WTC11 (cell line): ENCODE measurements around the gene CACNA2D3. TPM values are rescaled to one million over a fixed set of nuclear protein-coding genes. Genes with fewer than 3 reads are reported as not detected.

ENCODE experiments used
- ATAC-seq: fragments of 200-7000 bp; cut with Tn5 transposase; 2 replicates; pipeline ENCODE4 v1.10.0; 2021; ENCODE audit warnings: mild to moderate bottlenecking, moderate library complexity
- CTCF ChIA-PET: fragments of 300-600 bp; sonication (Branson Sonifier 250); formaldehyde crosslinking; loops from one replicate; lab custom pipeline; 2021; ENCODE audit warnings: antibody characterized with exemption; lab: Charles Lee
- POLR2A ChIA-PET: fragments of 350-600 bp; sonication (Branson Sonifier 250); formaldehyde crosslinking; loops from one replicate; lab custom pipeline; 2021; ENCODE audit warnings: antibody characterized with exemption; lab: Charles Lee
- DNase-seq: peaks from one replicate; pipeline ENCODE4 v3.0.0; 2021; ENCODE audit warnings: low spot score
- H3K27ac Mint-ChIP-seq: 2 replicates; pipeline ENCODE4 v1.8.0; 2021; ENCODE audit warnings: mixed read lengths
- H3K27me3 Mint-ChIP-seq: 2 replicates; pipeline ENCODE4 v1.8.0; 2021; ENCODE audit warnings: low read depth, mild to moderate bottlenecking, moderate library complexity, mixed read lengths
- H3K36me3 Mint-ChIP-seq: 2 replicates; pipeline ENCODE4 v1.8.0; 2021; ENCODE audit warnings: mixed read lengths
- H3K4me1 Mint-ChIP-seq: 2 replicates; pipeline ENCODE4 v1.8.0; 2022; ENCODE audit warnings: mixed read lengths
- H3K4me3 Mint-ChIP-seq: 2 replicates; pipeline ENCODE4 v1.8.0; 2021; ENCODE audit warnings: mild to moderate bottlenecking, moderate library complexity, mixed read lengths
- H3K9me3 Mint-ChIP-seq: 2 replicates; pipeline ENCODE4 v1.8.0; 2021; ENCODE audit warnings: mixed read lengths
- ATF1 ChIP-seq: sonication (generic); formaldehyde crosslinking; IDR thresholded peaks from 2 replicates; pipeline ENCODE4 v1.8.1; 2023; ENCODE audit warnings: mild to moderate bottlenecking, moderate library complexity, missing genetic modification reagents
- CREB1 ChIP-seq: sonication (generic); formaldehyde crosslinking; IDR thresholded peaks from 2 replicates; pipeline ENCODE4 v1.8.0; 2023; ENCODE audit warnings: mild to moderate bottlenecking, missing genetic modification reagents
- ELF4 ChIP-seq: sonication (generic); formaldehyde crosslinking; IDR thresholded peaks from 2 replicates; pipeline ENCODE4 v1.8.1; 2022; ENCODE audit warnings: low read depth, mild to moderate bottlenecking, moderate library complexity, missing genetic modification reagents
- EMX1 ChIP-seq: fragments of 250-450 bp; sonication (Bioruptor Pico); IDR thresholded peaks from 2 replicates; pipeline ENCODE4 v1.8.0; 2021; ENCODE audit warnings: mild to moderate bottlenecking
- FOXP1 ChIP-seq: sonication (generic); formaldehyde crosslinking; IDR thresholded peaks from 2 replicates; pipeline ENCODE4 v1.8.0; 2022; ENCODE audit warnings: missing genetic modification reagents, mild to moderate bottlenecking, moderate library complexity, borderline replicate concordance
- HMGA2 ChIP-seq: fragments of 250-450 bp; sonication (Bioruptor Pico); IDR thresholded peaks from 2 replicates; pipeline ENCODE4 v1.4.0; 2021; ENCODE audit warnings: mild to moderate bottlenecking, moderate library complexity
- NFE2L1 ChIP-seq: sonication (generic); formaldehyde crosslinking; IDR thresholded peaks from 2 replicates; pipeline ENCODE4 v1.8.1; 2023; ENCODE audit warnings: missing genetic modification reagents
- SOX15 ChIP-seq: fragments of 250-450 bp; sonication (Bioruptor Pico); IDR thresholded peaks from 2 replicates; pipeline ENCODE4 v1.9.0; 2021; ENCODE audit warnings: mild to moderate bottlenecking
- TP53 ChIP-seq: sonication (generic); formaldehyde crosslinking; IDR thresholded peaks from 2 replicates; pipeline ENCODE4 v1.8.1; 2023; ENCODE audit warnings: mild to moderate bottlenecking, missing genetic modification reagents
- ZNF121 ChIP-seq: sonication (generic); formaldehyde crosslinking; IDR thresholded peaks from 2 replicates; pipeline ENCODE4 v1.8.0; 2023; ENCODE audit warnings: missing genetic modification reagents
- ZNF317 ChIP-seq: sonication (generic); formaldehyde crosslinking; IDR thresholded peaks from 2 replicates; pipeline ENCODE4 v1.8.1; 2023; ENCODE audit warnings: low read depth, mild to moderate bottlenecking, moderate library complexity, missing genetic modification reagents, borderline replicate concordance
- ZNF423 ChIP-seq: fragments of 250-450 bp; sonication (Bioruptor Pico); IDR thresholded peaks from 2 replicates; pipeline ENCODE4 v2.1.2; 2022; ENCODE audit warnings: mild to moderate bottlenecking, moderate library complexity
- total RNA-seq: library from RNA; stranded (reverse); gene quantifications from 3 replicates; pipeline ENCODE4 v1.2.3, GENCODE V29; 2021
- TF ChIP-seq, protein P1 (sequence below): sonication (generic); formaldehyde crosslinking; IDR thresholded peaks from 2 replicates; pipeline ENCODE4 v1.8.1; 2023; ENCODE audit warnings: mild to moderate bottlenecking, missing genetic modification reagents, moderate library complexity
- TF ChIP-seq, protein P2 (sequence below): fragments of 250-450 bp; sonication (Bioruptor Pico); conservative IDR thresholded peaks from 2 replicates; pipeline ENCODE4 v1.9.0; 2021; ENCODE audit warnings: mild to moderate bottlenecking
- TF ChIP-seq, protein P3 (sequence below): sonication (generic); formaldehyde crosslinking; conservative IDR thresholded peaks from 2 replicates; pipeline ENCODE4 v1.8.1; 2022; ENCODE audit warnings: mild to moderate bottlenecking, missing genetic modification reagents
- TF ChIP-seq, protein P4 (sequence below): sonication (generic); formaldehyde crosslinking; IDR thresholded peaks from 2 replicates; pipeline ENCODE4 v1.8.1; 2023; ENCODE audit warnings: mild to moderate bottlenecking, missing genetic modification reagents
- TF ChIP-seq, protein P5 (sequence below): fragments of 250-450 bp; sonication (Bioruptor Pico); IDR thresholded peaks from 2 replicates; pipeline ENCODE4 v1.8.0; 2021; ENCODE audit warnings: mild to moderate bottlenecking
- TF ChIP-seq, protein P6 (sequence below): sonication (generic); formaldehyde crosslinking; conservative IDR thresholded peaks from 2 replicates; pipeline ENCODE4 v1.8.1; 2023; ENCODE audit warnings: mild to moderate bottlenecking, low read depth, missing genetic modification reagents, moderate library complexity

The CACNA2D3 gene
- total RNA-seq, 1 experiment from 2014 or later, result 5.0 TPM

DNA sequence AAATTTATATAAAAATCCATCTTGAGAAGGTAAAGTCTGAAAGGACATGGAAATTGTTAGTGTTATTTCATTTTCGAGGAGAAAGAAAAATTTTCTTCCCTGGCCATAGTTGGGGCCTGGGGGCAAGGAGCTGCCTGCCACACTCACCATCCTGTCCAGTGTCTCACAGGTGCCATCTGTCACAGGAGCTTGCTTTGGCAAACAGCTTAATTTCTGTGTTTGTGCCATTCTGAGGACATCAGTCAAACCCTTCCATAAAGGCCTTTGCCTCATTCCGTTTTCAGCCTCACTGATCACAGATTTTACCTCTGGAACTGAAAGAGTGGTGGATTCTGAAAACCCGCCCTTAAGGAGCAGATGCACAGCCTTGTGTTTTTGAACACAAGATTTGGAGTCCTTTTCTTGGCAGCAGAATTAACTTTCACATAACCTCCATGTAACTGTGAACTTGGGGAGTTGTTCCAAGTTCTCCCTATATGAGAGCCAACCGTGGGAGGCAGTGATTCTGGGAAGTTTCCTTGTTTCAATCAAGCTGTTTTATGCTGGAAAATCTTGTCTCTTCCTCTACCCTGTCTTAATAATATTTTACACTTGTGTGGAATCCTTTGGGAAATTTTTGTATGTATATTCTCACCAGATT, 254.7 kb downstream of the CACNA2D3 start (continued):
- TF ChIP-seq ATF1 (CRISPR knock-in tag), result no peak

DNA sequence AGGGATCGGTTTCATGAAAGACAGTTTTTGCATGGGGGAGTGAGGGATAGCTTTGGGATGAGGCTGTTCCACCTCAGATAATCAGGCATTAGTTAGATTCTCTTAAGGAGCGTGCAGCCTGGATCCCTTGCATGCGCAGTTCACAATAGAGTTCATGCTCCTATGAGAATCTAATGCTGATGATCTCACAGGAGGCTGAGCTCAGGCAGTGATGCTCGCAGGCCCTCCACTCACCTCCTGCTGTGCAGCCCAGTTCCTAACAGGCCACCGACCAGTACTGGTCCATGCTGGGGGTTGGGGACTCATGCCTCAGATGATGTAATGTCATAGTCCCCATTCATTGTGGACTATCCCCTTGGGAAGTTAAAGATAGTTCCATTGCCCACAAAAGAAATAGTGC, 255.8 kb downstream of the CACNA2D3 start:
- no peaks in the 10 kb centered on the region for H3K4me1 Mint-ChIP-seq
- TF ChIP-seq FOXP1 (no peak), SOX15 (no peak), HMGA2 (CRISPR knock-in tag) (no peak), ZNF423 (CRISPR knock-in tag) (no peak), CREB1 (no peak), ZNF121 (no peak), TP53 (CRISPR knock-in tag) (no peak), ELF4 (no peak), ZNF317 (CRISPR knock-in tag) (no peak), NFE2L1 (CRISPR knock-in tag) (no peak), EMX1 (CRISPR knock-in tag) (no peak)
- TF ChIP-seq, protein P1, sequence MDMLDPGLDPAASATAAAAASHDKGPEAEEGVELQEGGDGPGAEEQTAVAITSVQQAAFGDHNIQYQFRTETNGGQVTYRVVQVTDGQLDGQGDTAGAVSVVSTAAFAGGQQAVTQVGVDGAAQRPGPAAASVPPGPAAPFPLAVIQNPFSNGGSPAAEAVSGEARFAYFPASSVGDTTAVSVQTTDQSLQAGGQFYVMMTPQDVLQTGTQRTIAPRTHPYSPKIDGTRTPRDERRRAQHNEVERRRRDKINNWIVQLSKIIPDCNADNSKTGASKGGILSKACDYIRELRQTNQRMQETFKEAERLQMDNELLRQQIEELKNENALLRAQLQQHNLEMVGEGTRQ, result no peak
- TF ChIP-seq, protein P2, sequence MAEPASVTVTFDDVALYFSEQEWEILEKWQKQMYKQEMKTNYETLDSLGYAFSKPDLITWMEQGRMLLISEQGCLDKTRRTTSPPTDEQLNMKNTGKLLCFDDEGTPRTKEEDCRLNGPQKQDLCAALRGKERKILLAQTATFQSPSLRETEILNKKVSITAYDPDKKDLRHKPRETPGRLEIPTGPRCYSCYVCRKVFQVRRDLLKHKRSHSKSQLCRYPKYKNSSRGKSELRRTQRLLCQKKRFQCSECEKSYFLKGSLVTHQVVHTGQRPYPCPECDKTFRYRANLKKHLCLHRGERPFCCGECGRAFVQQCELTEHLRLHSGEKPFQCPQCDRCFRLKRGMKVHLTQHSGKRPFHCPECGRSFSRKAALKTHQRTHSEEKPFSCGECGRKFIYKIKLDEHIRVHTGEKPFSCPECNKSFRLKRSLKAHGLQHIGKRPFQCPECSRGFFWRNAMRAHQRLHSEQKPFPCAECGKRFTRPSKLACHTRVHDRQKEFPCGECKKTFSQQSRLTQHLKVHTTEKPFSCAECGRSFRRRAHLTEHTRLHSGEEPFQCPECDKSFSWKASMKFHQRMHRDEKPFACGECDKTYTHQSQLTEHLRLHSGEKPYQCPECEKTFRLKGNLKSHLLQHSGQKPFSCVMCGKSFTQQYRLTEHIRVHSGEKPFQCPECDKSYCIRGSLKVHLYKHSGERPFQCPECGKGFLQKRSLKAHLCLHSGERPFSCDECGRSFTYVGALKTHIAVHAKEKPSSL (CRISPR knock-in tag), result no peak
- TF ChIP-seq, protein P3, sequence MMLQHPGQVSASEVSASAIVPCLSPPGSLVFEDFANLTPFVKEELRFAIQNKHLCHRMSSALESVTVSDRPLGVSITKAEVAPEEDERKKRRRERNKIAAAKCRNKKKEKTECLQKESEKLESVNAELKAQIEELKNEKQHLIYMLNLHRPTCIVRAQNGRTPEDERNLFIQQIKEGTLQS (CRISPR knock-in tag), result no peak
- TF ChIP-seq, protein P4, sequence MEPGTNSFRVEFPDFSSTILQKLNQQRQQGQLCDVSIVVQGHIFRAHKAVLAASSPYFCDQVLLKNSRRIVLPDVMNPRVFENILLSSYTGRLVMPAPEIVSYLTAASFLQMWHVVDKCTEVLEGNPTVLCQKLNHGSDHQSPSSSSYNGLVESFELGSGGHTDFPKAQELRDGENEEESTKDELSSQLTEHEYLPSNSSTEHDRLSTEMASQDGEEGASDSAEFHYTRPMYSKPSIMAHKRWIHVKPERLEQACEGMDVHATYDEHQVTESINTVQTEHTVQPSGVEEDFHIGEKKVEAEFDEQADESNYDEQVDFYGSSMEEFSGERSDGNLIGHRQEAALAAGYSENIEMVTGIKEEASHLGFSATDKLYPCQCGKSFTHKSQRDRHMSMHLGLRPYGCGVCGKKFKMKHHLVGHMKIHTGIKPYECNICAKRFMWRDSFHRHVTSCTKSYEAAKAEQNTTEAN (CRISPR knock-in tag), result no peak
- TF ChIP-seq, protein P5, sequence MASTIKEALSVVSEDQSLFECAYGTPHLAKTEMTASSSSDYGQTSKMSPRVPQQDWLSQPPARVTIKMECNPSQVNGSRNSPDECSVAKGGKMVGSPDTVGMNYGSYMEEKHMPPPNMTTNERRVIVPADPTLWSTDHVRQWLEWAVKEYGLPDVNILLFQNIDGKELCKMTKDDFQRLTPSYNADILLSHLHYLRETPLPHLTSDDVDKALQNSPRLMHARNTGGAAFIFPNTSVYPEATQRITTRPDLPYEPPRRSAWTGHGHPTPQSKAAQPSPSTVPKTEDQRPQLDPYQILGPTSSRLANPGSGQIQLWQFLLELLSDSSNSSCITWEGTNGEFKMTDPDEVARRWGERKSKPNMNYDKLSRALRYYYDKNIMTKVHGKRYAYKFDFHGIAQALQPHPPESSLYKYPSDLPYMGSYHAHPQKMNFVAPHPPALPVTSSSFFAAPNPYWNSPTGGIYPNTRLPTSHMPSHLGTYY (CRISPR knock-in tag), result no peak
- TF ChIP-seq, protein P6, sequence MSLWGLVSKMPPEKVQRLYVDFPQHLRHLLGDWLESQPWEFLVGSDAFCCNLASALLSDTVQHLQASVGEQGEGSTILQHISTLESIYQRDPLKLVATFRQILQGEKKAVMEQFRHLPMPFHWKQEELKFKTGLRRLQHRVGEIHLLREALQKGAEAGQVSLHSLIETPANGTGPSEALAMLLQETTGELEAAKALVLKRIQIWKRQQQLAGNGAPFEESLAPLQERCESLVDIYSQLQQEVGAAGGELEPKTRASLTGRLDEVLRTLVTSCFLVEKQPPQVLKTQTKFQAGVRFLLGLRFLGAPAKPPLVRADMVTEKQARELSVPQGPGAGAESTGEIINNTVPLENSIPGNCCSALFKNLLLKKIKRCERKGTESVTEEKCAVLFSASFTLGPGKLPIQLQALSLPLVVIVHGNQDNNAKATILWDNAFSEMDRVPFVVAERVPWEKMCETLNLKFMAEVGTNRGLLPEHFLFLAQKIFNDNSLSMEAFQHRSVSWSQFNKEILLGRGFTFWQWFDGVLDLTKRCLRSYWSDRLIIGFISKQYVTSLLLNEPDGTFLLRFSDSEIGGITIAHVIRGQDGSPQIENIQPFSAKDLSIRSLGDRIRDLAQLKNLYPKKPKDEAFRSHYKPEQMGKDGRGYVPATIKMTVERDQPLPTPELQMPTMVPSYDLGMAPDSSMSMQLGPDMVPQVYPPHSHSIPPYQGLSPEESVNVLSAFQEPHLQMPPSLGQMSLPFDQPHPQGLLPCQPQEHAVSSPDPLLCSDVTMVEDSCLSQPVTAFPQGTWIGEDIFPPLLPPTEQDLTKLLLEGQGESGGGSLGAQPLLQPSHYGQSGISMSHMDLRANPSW, result no peak
- H3K27ac Mint-ChIP-seq, result no peak overlapping the region
- ChIA-PET CTCF (interaction anchor here (2.0 kb wide), 1 partner anchor 232 kb away, joined by 6 read pairs; no protein-coding TSS in a partner anchor), POLR2A (no interaction called here)
- H3K27me3 Mint-ChIP-seq, result no peaks in the 10 kb centered on the region
- DNase-seq (no peak), ATAC-seq (no peak)
- H3K4me3 Mint-ChIP-seq, result no peak overlapping the region
- no peaks in the 10 kb centered on the region for H3K9me3 Mint-ChIP-seq
- no peaks in the 10 kb centered on the region for H3K36me3 Mint-ChIP-seq
